Measurements from ENCODE around the gene HOXA4.

DNA sequence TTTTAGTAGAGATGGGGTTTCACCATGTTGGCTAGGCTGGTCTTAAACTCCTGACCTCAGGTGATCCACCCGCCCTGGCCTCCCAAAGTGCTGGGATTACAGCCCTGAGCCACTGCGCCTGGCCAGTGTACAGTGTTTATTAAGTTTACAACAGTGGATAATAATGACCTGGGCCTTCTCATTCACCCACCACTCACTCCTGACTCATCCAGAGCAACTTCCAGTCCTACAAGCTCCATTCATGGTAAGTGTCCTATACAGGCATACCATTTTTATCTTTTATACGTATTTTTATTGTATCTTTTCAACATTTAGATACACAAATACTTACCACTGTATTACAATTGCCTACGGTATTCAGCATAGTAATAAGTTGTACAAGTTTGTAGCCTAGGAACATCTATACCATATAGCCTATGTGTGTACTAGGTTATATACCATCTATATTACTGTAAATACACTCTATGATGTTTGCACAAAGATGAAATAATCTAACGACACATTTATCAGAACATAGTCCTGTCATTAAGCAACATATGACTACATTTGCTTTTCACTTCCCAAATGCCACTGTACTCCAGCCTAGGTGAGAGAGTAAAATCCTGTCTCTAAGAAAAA is 51.8 kb downstream of the HOXA4 start:
- TF ChIP-seq, protein P1, sequence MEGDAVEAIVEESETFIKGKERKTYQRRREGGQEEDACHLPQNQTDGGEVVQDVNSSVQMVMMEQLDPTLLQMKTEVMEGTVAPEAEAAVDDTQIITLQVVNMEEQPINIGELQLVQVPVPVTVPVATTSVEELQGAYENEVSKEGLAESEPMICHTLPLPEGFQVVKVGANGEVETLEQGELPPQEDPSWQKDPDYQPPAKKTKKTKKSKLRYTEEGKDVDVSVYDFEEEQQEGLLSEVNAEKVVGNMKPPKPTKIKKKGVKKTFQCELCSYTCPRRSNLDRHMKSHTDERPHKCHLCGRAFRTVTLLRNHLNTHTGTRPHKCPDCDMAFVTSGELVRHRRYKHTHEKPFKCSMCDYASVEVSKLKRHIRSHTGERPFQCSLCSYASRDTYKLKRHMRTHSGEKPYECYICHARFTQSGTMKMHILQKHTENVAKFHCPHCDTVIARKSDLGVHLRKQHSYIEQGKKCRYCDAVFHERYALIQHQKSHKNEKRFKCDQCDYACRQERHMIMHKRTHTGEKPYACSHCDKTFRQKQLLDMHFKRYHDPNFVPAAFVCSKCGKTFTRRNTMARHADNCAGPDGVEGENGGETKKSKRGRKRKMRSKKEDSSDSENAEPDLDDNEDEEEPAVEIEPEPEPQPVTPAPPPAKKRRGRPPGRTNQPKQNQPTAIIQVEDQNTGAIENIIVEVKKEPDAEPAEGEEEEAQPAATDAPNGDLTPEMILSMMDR (IDR thresholded peaks at IDR 0.05; ENCODE audit: poor library complexity) = no peak
- no peak for TF ChIP-seq EZH2 (IDR thresholded peaks at IDR 0.05; ENCODE audit: borderline replicate concordance)
